GM03348 (cell line): ENCODE results near the gene LST1.
"Not testable (repeated sequence)": the region's sequence is repeated elsewhere in the genome, so short reads cannot be mapped to it uniquely, and the experiment has no call there.

Experiments
- DNase-seq: peaks from one replicate; pipeline ENCODE4 v3.0.0; 2012; ENCODE audit warnings: low spot score

LST1 gene

GRCh38 chr6:31586008-31586407, at the start of gene LST1:
Gene LST1 (plus strand): TSS chr6:31586277. CDS start chr6:31587300, 1,023 bp downstream.
- DNase-seq, result no peak

DNA sequence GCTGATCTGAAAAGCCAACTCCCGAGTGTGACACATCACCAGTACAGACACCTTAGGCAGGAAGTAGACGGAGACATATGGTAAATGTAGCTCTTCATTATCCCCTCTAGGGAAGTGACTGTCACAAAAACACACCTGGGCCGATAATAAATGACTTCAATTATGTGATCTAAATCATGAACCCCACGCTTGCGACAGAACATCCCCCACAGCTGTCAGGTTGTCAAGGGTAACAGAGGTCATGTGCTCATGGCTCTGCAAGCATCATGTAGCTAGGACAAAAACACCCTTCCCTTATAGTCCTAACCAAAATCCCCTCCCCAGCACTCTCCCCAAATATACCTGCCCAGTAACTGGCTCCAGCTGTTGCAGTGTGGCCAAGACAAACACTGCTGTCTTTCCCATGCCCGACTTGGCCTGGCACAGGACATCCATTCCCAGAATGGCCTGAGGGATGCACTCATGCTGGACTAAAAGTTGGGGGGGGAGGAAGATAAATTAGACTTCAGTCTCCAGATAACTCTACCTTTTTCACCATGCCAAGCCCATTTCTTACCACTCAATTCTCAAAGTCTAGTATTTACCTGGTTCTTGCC, 47.2 kb upstream of the LST1 start:
- DNase-seq, result no peak

DNA sequence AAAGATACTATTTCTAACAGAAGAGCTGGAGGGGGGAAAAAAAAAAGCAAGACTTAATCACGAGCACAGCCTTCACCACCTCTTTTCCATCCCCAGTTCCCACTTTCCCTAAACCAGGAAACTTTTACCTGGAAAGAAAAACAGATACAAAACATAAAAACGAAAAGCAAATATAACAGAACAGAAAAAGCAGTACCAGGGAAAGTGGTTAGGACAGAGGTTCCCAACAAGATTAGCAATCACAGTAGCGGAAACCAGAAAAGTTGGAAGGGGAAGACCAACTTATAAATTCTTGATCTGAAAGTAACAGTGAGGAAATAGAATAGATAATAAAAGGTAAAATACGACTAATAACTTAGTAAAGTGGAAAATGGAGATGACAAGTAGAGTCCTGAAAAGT, 45.4 kb upstream of the LST1 start:
- no peak for DNase-seq

GRCh38 chr6:31541059-31541657, 44.9 kb upstream of the LST1 start:
- peak; percentile 64 for DNase-seq

DNA sequence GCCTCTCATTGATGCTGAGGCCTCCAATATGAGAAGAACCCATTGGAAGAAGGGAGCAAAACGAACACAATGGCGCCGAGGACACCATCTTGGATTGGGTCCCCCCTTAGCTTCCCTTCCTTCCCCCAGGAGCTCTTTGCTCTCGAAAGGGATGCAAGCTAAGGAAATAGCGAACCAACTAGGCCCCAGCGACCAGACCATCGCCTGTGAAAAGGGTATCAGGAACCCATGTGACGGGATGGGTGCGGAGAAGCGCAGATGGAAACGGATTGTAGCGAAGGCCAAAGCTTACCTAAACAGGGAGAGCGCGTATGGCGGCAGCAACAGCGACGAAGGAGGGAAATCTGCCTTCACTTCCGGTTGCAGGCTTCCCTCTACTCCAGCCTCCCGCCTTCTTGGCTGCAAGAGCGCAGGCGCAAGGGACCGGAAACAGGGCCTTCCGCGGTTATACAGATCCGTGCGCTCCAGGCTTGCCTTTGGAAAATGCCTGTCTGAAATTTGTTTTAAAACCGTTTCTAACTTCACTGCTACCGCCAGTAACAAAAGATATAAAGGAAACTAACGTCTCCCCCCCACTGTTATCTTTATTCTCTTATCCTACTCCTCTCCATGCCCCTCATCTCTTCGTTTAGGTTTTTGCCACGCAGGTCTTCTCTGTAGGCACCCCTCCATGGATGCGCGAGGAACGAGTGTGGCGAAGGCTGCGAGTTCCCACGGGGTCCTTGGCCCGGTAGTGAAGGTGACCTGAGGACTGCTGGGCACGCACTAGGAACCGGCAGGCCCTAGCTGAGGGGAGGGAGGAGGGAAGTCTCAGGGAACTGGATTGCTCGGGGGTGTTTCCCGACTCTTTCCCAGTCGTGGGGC, 44.2 kb upstream of the LST1 start, which contains the start of gene DDX39B:
TSS of gene DDX39B (minus strand) at position 346 of the 864 bp plus-strand sequence. CDS start 1,471 bp downstream, outside the sequence.
- peak; percentile 96 for DNase-seq

DNA sequence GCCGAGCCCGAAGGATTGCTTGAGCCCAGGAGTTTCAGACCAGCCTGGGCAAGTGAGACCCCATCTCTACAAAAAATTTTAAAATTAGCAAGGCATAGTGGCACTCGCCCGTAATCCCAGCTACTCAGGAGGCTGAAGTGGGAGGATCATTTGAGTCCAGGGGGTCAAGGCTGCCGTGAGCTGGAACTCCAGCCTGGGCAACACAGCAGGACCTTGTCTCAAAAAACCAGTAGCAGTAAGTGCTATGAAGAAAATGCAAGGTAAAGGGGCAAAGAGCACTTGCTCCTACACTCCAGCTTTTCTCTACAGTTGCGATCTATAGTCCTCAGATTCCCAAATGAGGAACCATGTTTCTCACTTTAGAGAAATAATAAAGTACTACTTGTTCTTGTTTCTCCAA, 42.4 kb upstream of the LST1 start:
- DNase-seq, result no peak

DNA sequence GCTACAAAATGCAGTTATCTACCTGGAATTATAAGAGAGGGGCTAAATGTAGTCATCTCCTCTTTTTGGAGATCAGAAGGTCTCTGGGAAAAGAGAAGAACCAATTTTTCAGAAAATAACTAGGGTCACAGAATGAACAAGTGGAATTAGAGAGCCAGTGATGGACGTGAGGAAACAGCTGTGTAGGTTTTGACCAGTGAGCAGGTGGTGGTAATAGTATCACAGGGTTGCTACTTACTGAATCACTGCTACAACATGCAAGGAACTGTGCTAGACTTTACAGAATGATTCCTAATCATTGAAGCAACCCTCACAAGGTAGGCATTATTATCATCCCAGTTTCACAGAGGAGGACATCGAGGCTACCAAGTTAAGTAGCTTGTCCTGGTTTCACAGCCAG, 41.4 kb upstream of the LST1 start:
- DNase-seq, result no peak

GRCh38 chr6:31545291-31545690, 40.8 kb upstream of the LST1 start:
- no peak for DNase-seq

DNA sequence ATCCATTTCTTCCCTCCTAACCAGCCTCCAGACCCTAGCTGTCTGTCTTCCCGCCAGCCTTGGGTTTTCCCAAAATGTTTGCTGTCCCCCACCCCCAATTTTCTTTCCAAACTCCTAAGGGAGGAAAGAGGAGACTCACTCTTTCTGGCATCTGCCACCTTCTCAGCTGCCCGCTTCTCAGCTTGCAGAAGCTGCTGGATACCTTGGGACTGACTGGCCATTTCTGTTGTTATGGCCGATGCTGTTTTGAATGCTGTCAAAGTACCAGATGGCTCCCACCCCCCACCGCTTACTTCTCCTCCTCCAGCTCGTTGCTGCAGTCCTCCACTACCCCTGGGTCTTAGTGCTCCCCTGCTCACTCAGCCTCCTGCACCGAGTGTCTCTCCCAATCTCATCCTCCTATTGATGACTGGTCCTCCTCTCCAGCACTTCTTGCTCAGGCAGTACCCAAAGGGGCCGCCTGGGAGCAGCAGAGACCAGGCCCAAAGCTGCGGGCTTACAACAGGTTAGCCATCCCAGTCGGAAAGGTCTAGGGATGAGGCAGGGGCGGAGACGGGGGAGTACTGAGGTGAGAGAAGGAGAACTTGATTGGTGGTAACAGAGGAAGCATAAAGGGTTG, 39.6 kb upstream of the LST1 start, which contains the start of gene ATP6V1G2:
TSS of gene ATP6V1G2 (minus strand) at position 270 of the 619 bp plus-strand sequence. CDS start at position 221, 49 bp downstream.
- DNase-seq, result peak; percentile 87

DNA sequence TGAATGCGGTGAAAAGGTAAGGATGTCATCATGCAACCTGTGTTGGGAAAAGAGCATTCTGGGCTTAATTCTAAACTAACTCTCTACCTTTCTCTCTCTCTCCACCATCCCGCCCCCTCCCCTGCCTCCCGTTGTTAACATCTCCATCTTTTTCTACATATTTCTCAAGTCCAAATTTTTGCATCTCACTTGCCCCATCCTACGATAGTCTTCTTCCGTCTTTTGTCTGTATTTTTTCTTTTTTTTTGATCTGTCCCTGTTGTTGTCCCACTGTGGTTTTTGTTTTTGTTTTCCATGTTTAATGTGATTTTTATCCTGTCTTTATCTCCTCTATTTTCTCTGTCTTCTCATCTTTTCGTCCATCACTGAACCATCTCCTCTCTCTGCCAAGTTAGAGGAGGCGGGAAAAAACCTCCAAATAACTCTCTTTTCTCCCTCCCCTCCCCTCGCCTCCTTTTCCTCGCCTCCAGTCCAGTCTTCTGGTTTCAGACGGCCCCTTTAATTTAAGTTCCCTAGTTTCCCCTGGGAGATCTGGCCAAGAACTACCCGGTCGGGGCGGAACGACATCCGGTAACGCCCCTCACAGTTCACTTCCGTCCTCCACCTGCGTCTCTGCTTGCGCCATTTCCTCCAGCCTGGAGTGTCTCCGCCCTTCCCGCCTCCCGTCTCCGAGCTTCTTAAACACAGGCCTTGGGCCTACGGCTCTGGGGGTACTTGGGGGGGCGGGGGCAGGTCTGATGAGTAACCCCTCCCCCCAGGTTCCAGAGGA, 38.9 kb upstream of the LST1 start, which contains the start of gene NFKBIL1:
TSS of gene NFKBIL1 (plus strand) at position 651 of the 769 bp plus-strand sequence. CDS start at position 738, 87 bp downstream.
- peak; percentile 96 for DNase-seq

- no peak for DNase-seq
Observed at GRCh38 chr6:31547727-31548543, 38.1 kb upstream of the LST1 start.

GRCh38 chr6:31548544-31548873, 37.6 kb upstream of the LST1 start:
- DNase-seq, result no peak

DNA sequence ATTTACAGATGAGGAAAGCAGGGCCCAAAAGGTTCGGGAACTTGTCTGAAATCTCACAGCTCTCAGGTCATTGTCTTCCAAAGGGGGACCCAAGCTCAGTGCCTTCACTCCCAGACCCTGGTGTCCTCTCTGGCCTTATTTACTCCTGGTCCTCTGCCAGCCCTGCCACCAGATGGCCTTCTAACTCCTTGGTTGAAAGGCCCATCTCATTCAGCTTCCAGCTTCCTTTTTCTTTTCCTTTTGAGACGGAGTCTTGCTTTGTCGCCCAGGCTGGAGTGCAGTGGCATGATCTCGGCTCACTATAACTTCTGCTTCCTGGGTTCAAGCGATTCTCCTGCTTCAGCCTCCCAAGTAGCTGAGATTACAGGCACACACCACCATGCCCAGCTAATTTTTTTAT, 34.7 kb upstream of the LST1 start:
- DNase-seq, result not testable (repeated sequence)

GRCh38 chr6:31556307-31556706, 29.8 kb upstream of the LST1 start:
- DNase-seq, result no peak

- DNase-seq, result no peak
Observed at GRCh38 chr6:31557443-31558317, 28.4 kb upstream of the LST1 start.

DNA sequence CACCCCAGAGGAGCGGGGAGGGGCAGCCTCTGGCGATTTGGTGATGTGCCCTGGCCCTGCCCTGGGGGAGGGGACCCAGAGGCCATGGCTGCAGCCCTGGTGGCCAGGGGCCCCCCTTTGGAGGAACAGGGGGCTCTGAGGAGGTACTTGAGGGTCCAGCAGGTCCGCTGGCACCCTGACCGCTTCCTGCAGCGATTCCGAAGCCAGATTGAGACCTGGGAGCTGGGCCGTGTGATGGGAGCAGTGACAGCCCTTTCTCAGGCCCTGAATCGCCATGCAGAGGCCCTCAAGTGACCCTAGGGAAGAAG, 27.8 kb upstream of the LST1 start:
- DNase-seq, result no peak

GRCh38 chr6:31558631-31559500, 27.2 kb upstream of the LST1 start:
- peak; percentile 62 for DNase-seq

DNA sequence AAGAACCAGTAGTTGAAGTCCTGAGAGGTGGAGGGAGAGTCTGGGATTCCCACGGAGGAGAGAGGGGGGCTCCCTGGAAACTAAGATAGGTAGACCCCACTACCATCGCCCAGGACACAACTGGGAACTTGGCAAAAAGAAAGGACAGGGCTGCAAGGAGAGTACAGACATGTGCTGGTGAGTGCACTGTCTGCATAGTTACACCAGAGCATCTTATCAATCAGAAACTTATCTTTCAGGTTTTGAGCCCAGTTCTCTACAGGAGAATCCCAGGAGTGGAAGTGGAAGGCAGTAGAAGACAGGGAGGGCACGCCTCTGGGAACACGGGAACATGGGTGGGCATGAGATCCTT, 26.5 kb upstream of the LST1 start:
- DNase-seq, result no peak
